Cardiac muscle cell (in vitro differentiated cells and primary cell): ENCODE measurements around the gene CORT. TPM values are rescaled to one million over a fixed set of nuclear protein-coding genes. Genes with fewer than 3 reads are reported as not detected.

Experiments
- DNase-seq, 2 donors: peaks; one replicate each; pipeline versions ENCODE4 v3.0.0 to v3.0.0-alpha.2; 2010 to 2017; ENCODE audit warnings: low read depth in 1 of 2, low spot score in 1 of 2
- H3K27ac ChIP-seq: fragments of 200-600 bp; sonication (generic); 2 replicates; pipeline ENCODE4 v1.5.1; 2016
- H3K27me3 ChIP-seq: fragments of 200-600 bp; sonication (generic); 2 replicates; pipeline ENCODE4 v1.6.0; 2016; ENCODE audit warnings: control low read depth
- H3K36me3 ChIP-seq: fragments of 200-600 bp; sonication (generic); 2 replicates; pipeline ENCODE4 v1.5.1; 2016; ENCODE audit warnings: control low read depth
- H3K4me1 ChIP-seq: fragments of 200-600 bp; sonication (generic); 2 replicates; pipeline ENCODE4 v1.8.1; 2017; ENCODE audit warnings: low read depth, mild to moderate bottlenecking, mixed run types
- H3K4me3 ChIP-seq: fragments of 200-600 bp; sonication (generic); 2 replicates; pipeline ENCODE4 v1.5.1; 2016; ENCODE audit warnings: mild to moderate bottlenecking
- H3K9me3 ChIP-seq: fragments of 200-600 bp; sonication (generic); 2 replicates; pipeline ENCODE4 v1.5.1; 2017; ENCODE audit warnings: low read depth, mild to moderate bottlenecking, control low read depth
- polyA plus RNA-seq: library from polyadenylated mRNA; unstranded; fragments of >200 nt; fragmentation: Nextera tagmentation; extraction: Ambion mirVana; gene quantifications from 2 replicates; pipeline ENCODE4 v1.2.1, GENCODE V29; 2016
- total RNA-seq: library from RNA; depleted of rRNA; stranded (reverse); fragments of >200 nt; gene quantifications from 2 replicates; pipeline ENCODE4 v1.2.3, GENCODE V29; 2016
- TF ChIP-seq, protein P1 (sequence below): IDR thresholded peaks from 2 replicates; pipeline ENCODE4 v1.5.1; 2012; ENCODE audit warnings: low read depth, mild to moderate bottlenecking, low read length

CORT gene
- total and polyA plus RNA-seq, 2 experiments from 2014 or later, result 2.3 TPM

DNA sequence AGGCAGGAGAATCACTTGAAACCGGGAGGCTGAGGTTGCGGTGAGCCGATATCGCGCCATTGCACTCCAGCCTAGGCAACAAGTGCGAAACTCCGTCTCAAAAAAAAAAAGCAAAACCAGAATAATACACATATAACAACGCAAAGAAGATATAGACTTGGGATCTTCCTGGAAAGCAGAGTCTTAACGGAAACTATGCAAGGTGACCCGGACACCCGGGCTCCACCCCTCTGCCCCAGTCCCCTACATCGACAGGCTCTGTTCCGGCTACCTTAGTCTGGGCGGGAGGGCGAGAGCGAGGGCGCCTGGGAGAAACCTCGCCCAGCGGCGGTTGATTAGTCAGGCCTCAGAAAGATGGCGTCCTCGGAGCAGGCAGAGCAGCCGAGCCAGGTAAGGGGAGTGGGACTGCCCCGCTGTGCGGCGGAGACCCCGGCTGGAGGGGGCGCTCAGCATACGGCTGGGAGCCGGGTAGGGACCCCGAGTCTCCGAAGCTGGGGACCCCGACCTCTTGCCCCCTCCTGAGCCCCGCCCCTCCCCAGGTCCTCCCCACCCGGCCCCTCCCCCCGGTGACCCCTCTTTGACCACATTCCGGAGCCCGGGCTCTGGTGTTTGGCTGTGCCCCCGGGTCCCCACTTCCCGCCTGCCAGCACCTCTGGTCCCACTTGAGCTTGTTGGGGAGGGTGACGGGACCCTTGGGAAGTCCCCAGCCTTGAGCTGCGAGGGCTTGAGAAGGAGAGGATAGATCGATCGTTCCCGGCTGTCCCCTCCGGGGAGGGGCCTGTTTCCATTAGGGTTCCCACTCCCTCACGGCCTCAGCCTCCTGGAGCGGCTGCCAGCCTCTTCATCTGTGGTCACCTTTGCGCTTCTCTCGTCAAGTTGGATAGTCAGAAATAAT, 25.0 kb downstream of the CORT start, which contains the start of gene PEX14:
PEX14 (plus strand) TSS at position 338 of the 895 bp plus-strand sequence; CDS start at position 355, 17 bp downstream.
- TF ChIP-seq, protein P1, sequence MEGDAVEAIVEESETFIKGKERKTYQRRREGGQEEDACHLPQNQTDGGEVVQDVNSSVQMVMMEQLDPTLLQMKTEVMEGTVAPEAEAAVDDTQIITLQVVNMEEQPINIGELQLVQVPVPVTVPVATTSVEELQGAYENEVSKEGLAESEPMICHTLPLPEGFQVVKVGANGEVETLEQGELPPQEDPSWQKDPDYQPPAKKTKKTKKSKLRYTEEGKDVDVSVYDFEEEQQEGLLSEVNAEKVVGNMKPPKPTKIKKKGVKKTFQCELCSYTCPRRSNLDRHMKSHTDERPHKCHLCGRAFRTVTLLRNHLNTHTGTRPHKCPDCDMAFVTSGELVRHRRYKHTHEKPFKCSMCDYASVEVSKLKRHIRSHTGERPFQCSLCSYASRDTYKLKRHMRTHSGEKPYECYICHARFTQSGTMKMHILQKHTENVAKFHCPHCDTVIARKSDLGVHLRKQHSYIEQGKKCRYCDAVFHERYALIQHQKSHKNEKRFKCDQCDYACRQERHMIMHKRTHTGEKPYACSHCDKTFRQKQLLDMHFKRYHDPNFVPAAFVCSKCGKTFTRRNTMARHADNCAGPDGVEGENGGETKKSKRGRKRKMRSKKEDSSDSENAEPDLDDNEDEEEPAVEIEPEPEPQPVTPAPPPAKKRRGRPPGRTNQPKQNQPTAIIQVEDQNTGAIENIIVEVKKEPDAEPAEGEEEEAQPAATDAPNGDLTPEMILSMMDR, result no peak
- Histone ChIP-seq H3K27me3 (no peaks in the 10 kb centered on the region), H3K36me3 (no peaks in the 10 kb centered on the region), H3K27ac (peak within 1 kb of the TSS; percentile 90), H3K9me3 (no peaks in the 10 kb centered on the region), H3K4me1 (peaks cover 7% of the 10 kb centered on the region), H3K4me3 (peak within 1 kb of the TSS; percentile 80)
- peak; percentile 88 to 94 for DNase-seq

DNA sequence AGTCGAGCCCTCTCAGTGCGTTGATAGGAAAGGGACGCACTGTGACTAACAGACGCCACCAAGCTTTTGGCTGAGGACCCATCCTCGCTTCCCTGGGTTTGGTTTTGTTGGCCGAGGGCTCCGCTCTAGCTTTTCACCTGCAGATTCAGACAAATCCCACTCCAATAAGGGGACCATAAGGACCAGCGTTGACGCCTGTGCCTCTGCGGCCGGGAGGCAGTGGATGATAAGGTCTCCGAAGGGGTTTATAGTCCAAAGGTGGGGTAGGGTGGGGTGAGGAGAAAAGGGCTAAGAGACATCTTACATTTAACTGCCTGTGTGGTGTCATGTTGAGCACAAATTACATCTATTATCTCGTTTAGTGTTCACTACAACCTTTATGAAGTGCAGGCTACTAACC, 25.7 kb downstream of the CORT start:
- H3K27me3 ChIP-seq, result no peaks in the 10 kb centered on the region
- H3K4me3 ChIP-seq, result peak overlapping the region; percentile 80
- peak overlapping the region; percentile 90 for H3K27ac ChIP-seq

DNA sequence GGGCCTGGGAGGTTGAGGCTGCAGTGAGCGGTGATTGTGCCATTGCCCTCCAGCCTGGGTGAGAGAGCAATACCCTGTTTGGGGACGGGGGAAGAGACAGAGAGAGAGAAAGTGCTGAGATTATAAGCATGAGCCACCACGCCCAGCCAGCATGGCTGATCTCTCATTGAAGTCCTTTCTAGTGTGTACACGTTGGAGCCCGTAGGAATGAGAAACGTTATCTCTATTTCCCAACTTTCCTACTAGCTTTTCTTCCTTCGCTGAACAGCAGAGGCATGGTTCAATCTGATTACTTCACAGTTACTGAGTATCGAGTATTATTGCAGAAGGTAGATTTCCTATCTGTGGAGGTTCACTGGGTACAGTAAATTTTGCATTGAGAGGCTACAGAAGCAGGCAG, 29.5 kb downstream of the CORT start:
- TF ChIP-seq, protein P1, result no peak
- Histone ChIP-seq H3K27ac (no peak overlapping the region), H3K4me1 (peaks cover 7% of the 10 kb centered on the region), H3K9me3 (no peaks in the 10 kb centered on the region), H3K4me3 (no peak overlapping the region), H3K36me3 (no peaks in the 10 kb centered on the region), H3K27me3 (no peaks in the 10 kb centered on the region)
- DNase-seq, result no peak

More for the DNA sequence above, 25.7 kb downstream of the CORT start:
- TF ChIP-seq, protein P1, result no peak
- Histone ChIP-seq H3K36me3 (no peaks in the 10 kb centered on the region), H3K4me1 (peaks cover 7% of the 10 kb centered on the region), H3K9me3 (no peaks in the 10 kb centered on the region)
- DNase-seq, result peak in 1 of 2 donors; percentile 10

DNA sequence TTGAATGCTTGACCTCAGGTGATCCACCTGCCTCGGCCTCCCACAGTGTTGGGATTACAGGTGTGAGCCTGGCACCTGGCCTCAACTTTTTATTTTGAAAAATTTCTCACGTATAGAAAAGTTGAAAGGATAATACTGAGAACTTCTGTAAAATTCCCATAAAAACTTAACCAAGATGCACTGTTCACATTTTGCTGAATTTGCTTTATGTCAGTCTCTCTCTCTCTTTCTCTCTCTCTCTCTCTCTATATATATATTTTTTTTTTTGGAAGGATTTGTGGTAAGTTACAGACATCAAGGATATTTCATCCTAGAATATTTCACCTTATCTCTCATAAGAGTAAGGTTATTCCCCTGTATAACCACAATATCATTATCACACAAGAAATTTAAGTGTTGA, 30.8 kb downstream of the CORT start:
- Histone ChIP-seq H3K4me1 (peaks cover 7% of the 10 kb centered on the region), H3K27ac (no peak overlapping the region), H3K4me3 (no peak overlapping the region), H3K9me3 (no peaks in the 10 kb centered on the region), H3K36me3 (no peaks in the 10 kb centered on the region), H3K27me3 (no peaks in the 10 kb centered on the region)
- DNase-seq, result no peak
- TF ChIP-seq, protein P1, result no peak

DNA sequence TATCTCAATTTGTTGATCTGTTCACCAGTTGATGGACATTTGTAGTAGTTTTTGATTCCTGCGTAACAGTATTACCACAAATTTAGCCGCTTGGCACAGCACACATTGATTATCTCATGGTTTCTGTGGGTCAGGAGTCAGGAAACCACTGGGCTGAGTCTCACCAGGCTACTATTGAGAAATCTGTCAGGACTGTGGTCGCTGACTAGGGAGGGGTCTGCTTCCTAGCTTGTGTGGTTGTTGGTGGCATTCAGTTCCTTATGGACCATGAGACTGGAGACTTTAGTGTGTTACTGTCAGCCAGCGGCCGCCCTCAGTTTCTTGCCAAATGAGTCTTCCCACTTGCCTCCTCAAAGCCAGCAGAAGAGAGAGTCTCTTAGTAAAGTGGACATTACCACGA, 34.7 kb downstream of the CORT start:
- DNase-seq, result peak in 1 of 2 donors; percentile 18
- no peaks in the 10 kb centered on the region for H3K9me3 ChIP-seq
- TF ChIP-seq, protein P1, result no peak
- no peaks in the 10 kb centered on the region for H3K27me3 ChIP-seq
- H3K36me3 ChIP-seq, result no peaks in the 10 kb centered on the region
- H3K4me1 ChIP-seq, result peaks cover 5% of the 10 kb centered on the region
- H3K27ac ChIP-seq, result no peak overlapping the region
- no peak overlapping the region for H3K4me3 ChIP-seq
